ENCODE data around the gene MAN1A1.

GRCh38 chr6:119324718-119325117, 24.8 kb downstream of the MAN1A1 start:
- TF ChIP-seq CTCF (IDR thresholded peaks at IDR 0.05; ENCODE audit: low read depth, low read length, poor library complexity, severe bottlenecking) = no peak
- TF ChIP-seq EZH2phosphoT487 (IDR thresholded peaks at IDR 0.05; ENCODE audit: borderline replicate concordance, low read length) = no peak
